ENCODE results near the gene SLC35G6. TPM values are rescaled to one million over a fixed set of nuclear protein-coding genes. Genes with fewer than 3 reads are reported as not detected.

The SLC35G6 gene
- polyA plus RNA-seq, 2 of the 4 experiments (the other 2 are of a cell fraction): not detected

GRCh38 chr17:7460850-7461660 is 20.2 kb upstream of the SLC35G6 start:
- 93% methylated on average over 7 of the region's 7 CpGs for WGBS (ENCODE audit: missing lambda C conversion rate)
- H3K4me3 ChIP-seq: no peak overlapping the region
- DNase-seq (ENCODE audit: low read depth in 1 of 2, low spot score in 1 of 2) (no peak), FAIRE-seq (no peak), ATAC-seq (no peak)
- no peak overlapping the region for H3K27ac ChIP-seq
- POLR2A ChIA-PET: interaction anchor here (0.6 to 0.9 kb wide), 2 partner anchors 23 to 61 kb away, joined by 3 read pairs; partner anchors contain the start of gene POLR2A
- H3K4me1 ChIP-seq: no peaks in the 10 kb centered on the region
- CTCF ChIA-PET: interaction anchor here (0.9 to 30.1 kb wide), 9 partner anchors 9 to 105 kb away, joined by 3 to 342 read pairs (median 5); partner anchors contain the start of genes CHRNB1, FGF11, POLR2A and SENP3
- TF ChIP-seq ESRRA (IDR thresholded peaks at IDR 0.05; ENCODE audit: borderline replicate concordance, low read length): no peak
- no peak for TF ChIP-seq POLR2AphosphoS2 (conservative IDR thresholded peaks at IDR 0.05; ENCODE audit: low read length)
- TF ChIP-seq, protein P1, sequence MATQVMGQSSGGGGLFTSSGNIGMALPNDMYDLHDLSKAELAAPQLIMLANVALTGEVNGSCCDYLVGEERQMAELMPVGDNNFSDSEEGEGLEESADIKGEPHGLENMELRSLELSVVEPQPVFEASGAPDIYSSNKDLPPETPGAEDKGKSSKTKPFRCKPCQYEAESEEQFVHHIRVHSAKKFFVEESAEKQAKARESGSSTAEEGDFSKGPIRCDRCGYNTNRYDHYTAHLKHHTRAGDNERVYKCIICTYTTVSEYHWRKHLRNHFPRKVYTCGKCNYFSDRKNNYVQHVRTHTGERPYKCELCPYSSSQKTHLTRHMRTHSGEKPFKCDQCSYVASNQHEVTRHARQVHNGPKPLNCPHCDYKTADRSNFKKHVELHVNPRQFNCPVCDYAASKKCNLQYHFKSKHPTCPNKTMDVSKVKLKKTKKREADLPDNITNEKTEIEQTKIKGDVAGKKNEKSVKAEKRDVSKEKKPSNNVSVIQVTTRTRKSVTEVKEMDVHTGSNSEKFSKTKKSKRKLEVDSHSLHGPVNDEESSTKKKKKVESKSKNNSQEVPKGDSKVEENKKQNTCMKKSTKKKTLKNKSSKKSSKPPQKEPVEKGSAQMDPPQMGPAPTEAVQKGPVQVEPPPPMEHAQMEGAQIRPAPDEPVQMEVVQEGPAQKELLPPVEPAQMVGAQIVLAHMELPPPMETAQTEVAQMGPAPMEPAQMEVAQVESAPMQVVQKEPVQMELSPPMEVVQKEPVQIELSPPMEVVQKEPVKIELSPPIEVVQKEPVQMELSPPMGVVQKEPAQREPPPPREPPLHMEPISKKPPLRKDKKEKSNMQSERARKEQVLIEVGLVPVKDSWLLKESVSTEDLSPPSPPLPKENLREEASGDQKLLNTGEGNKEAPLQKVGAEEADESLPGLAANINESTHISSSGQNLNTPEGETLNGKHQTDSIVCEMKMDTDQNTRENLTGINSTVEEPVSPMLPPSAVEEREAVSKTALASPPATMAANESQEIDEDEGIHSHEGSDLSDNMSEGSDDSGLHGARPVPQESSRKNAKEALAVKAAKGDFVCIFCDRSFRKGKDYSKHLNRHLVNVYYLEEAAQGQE (IDR thresholded peaks at IDR 0.05): no peak
- no peak for TF ChIP-seq RCOR1 (IDR thresholded peaks at IDR 0.05; ENCODE audit: low read depth, low read length)
- TF ChIP-seq HDAC2 (IDR thresholded peaks at IDR 0.05): no peak
- TF ChIP-seq CBX8 (IDR thresholded peaks at IDR 0.05): no peak
- TF ChIP-seq BCL3 (IDR thresholded peaks at IDR 0.05): no peak
- no peak for TF ChIP-seq TP53 (CRISPR knock-in tag; IDR thresholded peaks at IDR 0.05)
- TF ChIP-seq GATA3 (IDR thresholded peaks at IDR 0.05; ENCODE audit: borderline replicate concordance): no peak
- TF ChIP-seq MYC (IDR thresholded peaks at IDR 0.05; ENCODE audit: borderline replicate concordance, low read length): no peak
- TF ChIP-seq, protein P2, sequence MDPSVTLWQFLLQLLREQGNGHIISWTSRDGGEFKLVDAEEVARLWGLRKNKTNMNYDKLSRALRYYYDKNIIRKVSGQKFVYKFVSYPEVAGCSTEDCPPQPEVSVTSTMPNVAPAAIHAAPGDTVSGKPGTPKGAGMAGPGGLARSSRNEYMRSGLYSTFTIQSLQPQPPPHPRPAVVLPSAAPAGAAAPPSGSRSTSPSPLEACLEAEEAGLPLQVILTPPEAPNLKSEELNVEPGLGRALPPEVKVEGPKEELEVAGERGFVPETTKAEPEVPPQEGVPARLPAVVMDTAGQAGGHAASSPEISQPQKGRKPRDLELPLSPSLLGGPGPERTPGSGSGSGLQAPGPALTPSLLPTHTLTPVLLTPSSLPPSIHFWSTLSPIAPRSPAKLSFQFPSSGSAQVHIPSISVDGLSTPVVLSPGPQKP (IDR thresholded peaks at IDR 0.05; ENCODE audit: low read depth, low read length): no peak
- TF ChIP-seq FOSB (CRISPR knock-in tag; IDR thresholded peaks at IDR 0.05): no peak
- TF ChIP-seq JUN (IDR thresholded peaks at IDR 0.05): no peak
- TF ChIP-seq RFX5 (IDR thresholded peaks at IDR 0.05): no peak
- TF ChIP-seq, protein P3, sequence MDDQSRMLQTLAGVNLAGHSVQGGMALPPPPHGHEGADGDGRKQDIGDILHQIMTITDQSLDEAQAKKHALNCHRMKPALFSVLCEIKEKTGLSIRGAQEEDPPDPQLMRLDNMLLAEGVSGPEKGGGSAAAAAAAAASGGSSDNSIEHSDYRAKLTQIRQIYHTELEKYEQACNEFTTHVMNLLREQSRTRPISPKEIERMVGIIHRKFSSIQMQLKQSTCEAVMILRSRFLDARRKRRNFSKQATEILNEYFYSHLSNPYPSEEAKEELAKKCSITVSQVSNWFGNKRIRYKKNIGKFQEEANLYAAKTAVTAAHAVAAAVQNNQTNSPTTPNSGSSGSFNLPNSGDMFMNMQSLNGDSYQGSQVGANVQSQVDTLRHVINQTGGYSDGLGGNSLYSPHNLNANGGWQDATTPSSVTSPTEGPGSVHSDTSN (IDR thresholded peaks at IDR 0.05): no peak
- H3K4me2 ChIP-seq: no peak overlapping the region
- H3K9me3 ChIP-seq: no peaks in the 10 kb centered on the region

DNA sequence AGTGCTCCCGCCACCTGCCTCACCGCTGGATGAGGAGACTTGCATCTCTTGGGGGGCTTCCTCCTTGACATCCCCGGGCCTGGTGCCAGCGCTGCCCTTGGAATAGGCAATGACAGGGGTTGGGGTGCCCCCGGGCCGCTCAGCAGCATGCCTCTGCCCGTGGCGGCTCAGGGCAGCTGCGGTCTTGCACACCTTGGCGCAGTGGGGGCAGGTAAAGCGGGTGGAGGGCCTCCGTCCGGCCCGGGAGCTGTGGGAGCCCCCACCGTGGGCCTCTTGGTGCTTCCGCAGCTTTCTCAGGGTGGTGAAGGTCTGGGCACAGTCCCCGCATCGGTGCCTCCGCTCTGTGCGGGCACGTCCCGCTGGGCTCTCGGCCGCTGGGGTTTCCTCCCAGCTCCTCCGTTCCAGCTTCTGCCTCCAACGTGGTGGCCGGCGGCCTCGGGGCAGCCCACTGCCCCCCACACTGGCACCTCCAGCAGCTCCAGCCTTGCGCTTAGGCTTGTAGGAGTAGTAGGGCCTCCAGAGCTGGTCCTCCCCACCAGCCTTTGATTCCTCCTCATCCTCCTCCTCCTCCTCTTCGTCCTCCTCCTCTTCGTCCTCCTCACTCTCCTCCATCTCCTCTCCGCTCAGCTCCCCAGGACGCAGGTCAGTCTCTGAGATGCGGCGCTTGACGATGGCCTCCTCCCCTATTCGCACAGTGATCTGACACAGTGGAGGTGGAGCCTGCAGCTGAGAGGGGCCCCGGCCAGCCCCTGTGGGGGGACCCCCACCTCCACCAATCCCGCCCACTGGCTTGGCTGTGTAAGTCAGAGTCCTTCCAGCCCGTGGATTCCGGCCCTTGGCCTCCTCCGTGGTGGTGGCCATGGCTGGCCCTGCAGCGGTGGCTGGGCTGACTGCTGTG is 18.5 kb upstream of the SLC35G6 start:
- POLR2A ChIA-PET: interaction anchor here (0.6 kb wide), 1 partner anchor 18 kb away, joined by 3 read pairs; no protein-coding TSS in a partner anchor
- no peak overlapping the region for H3K27ac ChIP-seq
- WGBS (ENCODE audit: missing lambda C conversion rate): 95% methylated on average over 40 of the region's 44 CpGs
- DNase-seq (ENCODE audit: low read depth in 1 of 2, low spot score in 1 of 2) (no peak), ATAC-seq (no peak), FAIRE-seq (no peak)
- no peak overlapping the region for H3K4me3 ChIP-seq
- no peak overlapping the region for H3K4me2 ChIP-seq
- TF ChIP-seq E2F6 (IDR thresholded peaks at IDR 0.05; ENCODE audit: borderline replicate concordance, low read depth) (no peak), HOXB5 (CRISPR knock-in tag; IDR thresholded peaks at IDR 0.05) (no peak), EHMT2 (IDR thresholded peaks at IDR 0.05; ENCODE audit: low read depth) (no peak), FOSB (CRISPR knock-in tag; IDR thresholded peaks at IDR 0.05) (no peak), HDAC2 (IDR thresholded peaks at IDR 0.05) (no peak), RAD21 (conservative IDR thresholded peaks at IDR 0.05 in 1 of 2, IDR thresholded peaks at IDR 0.05 in 1 of 2) (no peak), ESRRA (IDR thresholded peaks at IDR 0.05; ENCODE audit: borderline replicate concordance, low read length) (no peak), SMC3 (IDR thresholded peaks at IDR 0.05) (no peak), CBX8 (IDR thresholded peaks at IDR 0.05) (no peak), HEYL (CRISPR knock-in tag; IDR thresholded peaks at IDR 0.05) (no peak), CHD2 (IDR thresholded peaks at IDR 0.05; ENCODE audit: low read length, partially characterized antibody) (no peak), CBX2 (IDR thresholded peaks at IDR 0.05; ENCODE audit: borderline replicate concordance, low read depth) (no peak)
- peaks cover 15% of the 10 kb centered on the region for H3K4me1 ChIP-seq
- no peaks in the 10 kb centered on the region for H3K9me3 ChIP-seq
- CTCF ChIA-PET: interaction anchor here (0.7 to 30.1 kb wide), 12 partner anchors 11 to 150 kb away, joined by 3 to 342 read pairs (median 6); partner anchors contain the start of genes CHRNB1, FGF11, POLR2A and SENP3

Measured in A549 (cell line).